Erythroblast (primary cell): ENCODE measurements around the gene ING2.

Experiments
- GATA1 ChIP-seq: IDR thresholded peaks from 2 replicates; pipeline ENCODE4 v1.6.1; 2011; ENCODE audit warnings: low read depth, mild to moderate bottlenecking, control low read depth, low read length, moderate library complexity
- POLR2A ChIP-seq: IDR thresholded peaks from 2 replicates; pipeline ENCODE4 v1.6.1; 2011; ENCODE audit warnings: mild to moderate bottlenecking, low read length

DNA sequence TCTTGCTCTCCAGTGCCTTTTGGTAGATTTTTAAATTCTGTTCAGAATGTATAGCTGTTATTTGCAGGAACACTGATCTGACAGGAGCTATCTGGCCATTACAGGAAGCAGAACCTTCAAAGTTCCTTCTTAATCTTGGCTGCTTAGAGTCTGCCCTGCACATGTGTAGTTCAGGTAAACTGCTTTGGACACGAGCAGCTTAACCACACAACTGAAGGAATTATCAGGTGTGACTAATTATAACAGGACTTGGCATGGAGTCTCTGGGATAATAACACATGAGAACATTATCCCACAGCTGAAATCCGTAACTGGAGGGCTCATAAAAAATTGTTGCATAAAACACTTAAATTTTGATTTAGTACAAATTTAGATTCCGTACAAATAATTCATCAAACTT lies 11.6 kb upstream of the ING2 start:
- TF ChIP-seq POLR2A (no peak), GATA1 (no peak)
